ENCODE results near the gene NRP2.

Gene NRP2

GRCh38 chr2:205660521-205661124, 21.7 kb upstream of the NRP2 start:
- DNase-seq (ENCODE audit: low read depth in 2 of 2), result no peak

GRCh38 chr2:205661281-205661680, 21.0 kb upstream of the NRP2 start:
- no peak for DNase-seq (ENCODE audit: low read depth in 2 of 2)

- no peak for DNase-seq (ENCODE audit: low read depth in 2 of 2)
Observed at GRCh38 chr2:205662206-205662965, 19.9 kb upstream of the NRP2 start.

GRCh38 chr2:205665791-205666190, 16.5 kb upstream of the NRP2 start:
- DNase-seq (ENCODE audit: low read depth in 2 of 2), result no peak

GRCh38 chr2:205670292-205670691, 12.0 kb upstream of the NRP2 start:
- DNase-seq (ENCODE audit: low read depth in 2 of 2), result no peak

GRCh38 chr2:205673312-205673711, 9.0 kb upstream of the NRP2 start:
- no peak for DNase-seq (ENCODE audit: low read depth in 2 of 2)

GRCh38 chr2:205675861-205676516, 6.3 kb upstream of the NRP2 start:
- DNase-seq (ENCODE audit: low read depth in 2 of 2), result no peak

- DNase-seq (ENCODE audit: low read depth in 2 of 2), result no peak
Observed at GRCh38 chr2:205678541-205679142, 3.7 kb upstream of the NRP2 start.

- no peak for DNase-seq (ENCODE audit: low read depth in 2 of 2)
Observed at GRCh38 chr2:205679410-205680009, 2.8 kb upstream of the NRP2 start.

- DNase-seq (ENCODE audit: low read depth in 2 of 2), result no peak
Observed at GRCh38 chr2:205680067-205680466, 2.2 kb upstream of the NRP2 start.

- DNase-seq (ENCODE audit: low read depth in 2 of 2), result no peak
Observed at GRCh38 chr2:205680903-205681302, 1.4 kb upstream of the NRP2 start.

GRCh38 chr2:205681401-205682238, 681 bp upstream of the NRP2 start:
- no peak for DNase-seq (ENCODE audit: low read depth in 2 of 2)

GRCh38 chr2:205682971-205683501, 735 bp downstream of the NRP2 start:
- DNase-seq (ENCODE audit: low read depth in 2 of 2), result no peak

- no peak for DNase-seq (ENCODE audit: low read depth in 2 of 2)
Observed at GRCh38 chr2:205683502-205684367, 1.4 kb downstream of the NRP2 start.

GRCh38 chr2:205684871-205685313, 2.6 kb downstream of the NRP2 start:
- no peak for DNase-seq (ENCODE audit: low read depth in 2 of 2)

- no peak for DNase-seq (ENCODE audit: low read depth in 2 of 2)
Observed at GRCh38 chr2:205685314-205686055, 3.2 kb downstream of the NRP2 start.

- no peak for DNase-seq (ENCODE audit: low read depth in 2 of 2)
Observed at GRCh38 chr2:205686056-205686782, 3.9 kb downstream of the NRP2 start.

- DNase-seq (ENCODE audit: low read depth in 2 of 2), result no peak
Observed at GRCh38 chr2:205686783-205687640, 4.7 kb downstream of the NRP2 start.
